HCT116 (cell line): ENCODE data around the gene OLFML2A. TPM values are rescaled to one million over a fixed set of nuclear protein-coding genes. Genes with fewer than 3 reads are reported as not detected.

Experiments
- ATAC-seq: fragments of 200-7000 bp; cut with Tn5 transposase; 2 replicates; pipeline ENCODE4 v1.9.1; 2020; ENCODE audit warnings: mild to moderate bottlenecking, moderate library complexity
- BruUV-seq: library from RNA; stranded (reverse); fragments of 400-500 nt; replicated peaks from 2 replicates; lab custom pipeline; 2021; lab: Mats Ljungman, UMichigan
- CTCF ChIA-PET: fragments of 300-600 bp; sonication (Branson Sonifier 250); formaldehyde crosslinking; loops from one replicate; lab custom pipeline; 2021; ENCODE audit warnings: antibody characterized with exemption; lab: Charles Lee
- POLR2A ChIA-PET: fragments of 300-600, 350-600 bp; sonication (Branson Sonifier 250); formaldehyde crosslinking; loops from one replicate; lab custom pipeline; 2021; ENCODE audit warnings: antibody characterized with exemption; lab: Charles Lee
- RAD21 ChIA-PET, 2 experiments: fragments of 300-600 bp; sonication (Branson Sonifier 250); formaldehyde crosslinking; loops; one replicate each; lab custom pipeline; 2023; ENCODE audit warnings: low total read pairs in 2 of 2; ENCODE audit not compliant: uncharacterized antibody in 2 of 2, unreplicated experiment in 2 of 2, low non-redundant PET in 1 of 2; lab: Charles Lee
- DNase-seq: peaks from one replicate; pipeline ENCODE4 v3.0.0-alpha.2; 2010; ENCODE audit warnings: low read depth, low spot score
- H2AFZ ChIP-seq: fragments of 200-600 bp; shearing (Covaris generic), sonication (generic); 2 replicates; pipeline ENCODE4 v1.6.1; 2017; ENCODE audit warnings: low read depth, mixed run types, mixed read lengths, antibody characterized with exemption, low read length; ENCODE audit not compliant: poor library complexity, severe bottlenecking
- H3K27ac ChIP-seq: 2 replicates; pipeline ENCODE4 v1.5.1; 2012; ENCODE audit warnings: low read depth, low read length
- H3K27me3 ChIP-seq: fragments of 200-600 bp; sonication (generic); 2 replicates; pipeline ENCODE4 v1.6.1; 2016; ENCODE audit warnings: mixed run types, low read length, mixed read lengths; ENCODE audit not compliant: insufficient read depth
- H3K36me3 ChIP-seq, 2 experiments: fragments of 200-500 bp in 1 of 2; fragments of 200-600 bp in 1 of 2; sonication (Bioruptor generic) in 1 of 2; sonication (generic) in 1 of 2; 2 replicates each; pipeline versions ENCODE4 v1.5.1 to v1.6.1; 2014 to 2016; ENCODE audit warnings: low read length in 2 of 2, inconsistent platforms in 1 of 2, mixed read lengths in 1 of 2, mixed run types in 1 of 2; ENCODE audit not compliant: insufficient read depth in 2 of 2, control insufficient read depth in 1 of 2
- H3K4me1 ChIP-seq, 2 experiments: fragments of 200-600 bp in 1 of 2; sonication (generic) in 1 of 2; 2 replicates each; pipeline versions ENCODE4 v1.5.1 to v1.6.1; 2012 to 2017; ENCODE audit warnings: low read length in 2 of 2, inconsistent platforms in 1 of 2, mild to moderate bottlenecking in 1 of 2, mixed read lengths in 1 of 2, mixed run types in 1 of 2, moderate library complexity in 1 of 2; ENCODE audit not compliant: insufficient read depth in 2 of 2, control insufficient read depth in 1 of 2
- H3K4me2 ChIP-seq: fragments of 200-600 bp; sonication (generic); 2 replicates; pipeline ENCODE4 v1.6.1; 2017; ENCODE audit warnings: mixed run types, low read length, mixed read lengths
- H3K4me3 ChIP-seq, 2 experiments: fragments of 200-600 bp in 1 of 2; sonication (generic) in 1 of 2; replicated peaks in 1 of 2; 2 replicates each; pipeline ENCODE4 v1.5.1; 2011 to 2016; ENCODE audit warnings: low read length in 2 of 2, control low read depth in 1 of 2, low read depth in 1 of 2, mild to moderate bottlenecking in 1 of 2, mixed read lengths in 1 of 2, mixed run types in 1 of 2
- H3K79me2 ChIP-seq: fragments of 200-600 bp; sonication (generic); 2 replicates; pipeline ENCODE4 v1.6.1; 2017; ENCODE audit warnings: mild to moderate bottlenecking, mixed run types, low read length, moderate library complexity, mixed read lengths; ENCODE audit not compliant: insufficient read depth
- H3K9ac ChIP-seq: fragments of 200-600 bp; sonication (generic); 2 replicates; pipeline ENCODE4 v1.6.1; 2016; ENCODE audit warnings: low read length, mixed read lengths
- H3K9me2 ChIP-seq: fragments of 200-600 bp; sonication (generic), shearing (Covaris generic); 2 replicates; pipeline ENCODE4 v1.6.1; 2017; ENCODE audit warnings: mixed run types, mild to moderate bottlenecking, moderate library complexity; ENCODE audit not compliant: insufficient read depth
- H3K9me3 ChIP-seq, 2 experiments: fragments of 200-500 bp in 1 of 2; fragments of 200-600 bp in 1 of 2; sonication (Bioruptor generic) in 1 of 2; sonication (generic) in 1 of 2; 2 replicates each; pipeline ENCODE4 v1.6.1; 2014 to 2017; ENCODE audit warnings: low read length in 2 of 2, mixed read lengths in 2 of 2, inconsistent platforms in 1 of 2, low read depth in 1 of 2, mild to moderate bottlenecking in 1 of 2, mixed run types in 1 of 2, moderate library complexity in 1 of 2; ENCODE audit not compliant: control insufficient read depth in 1 of 2, insufficient read depth in 1 of 2
- H4K20me1 ChIP-seq: fragments of 200-600 bp; sonication (generic), shearing (Covaris generic); 2 replicates; pipeline ENCODE4 v1.6.1; 2017; ENCODE audit warnings: mixed run types, mild to moderate bottlenecking, moderate library complexity; ENCODE audit not compliant: insufficient read depth
- CBX3 ChIP-seq: IDR thresholded peaks from 2 replicates; pipeline ENCODE4 v1.6.1; 2012; ENCODE audit warnings: low read depth
- CEBPB ChIP-seq: IDR thresholded peaks from 2 replicates; pipeline ENCODE4 v1.6.1; 2012; ENCODE audit warnings: low read depth
- EZH2phosphoT487 ChIP-seq: fragments of 200-600 bp; IDR thresholded peaks from 2 replicates; pipeline ENCODE4 v1.6.1; 2018; ENCODE audit warnings: antibody characterized with exemption, borderline replicate concordance
- JUND ChIP-seq: IDR thresholded peaks from 2 replicates; pipeline ENCODE4 v1.6.1; 2012
- MAX ChIP-seq: IDR thresholded peaks from 2 replicates; pipeline ENCODE4 v1.6.1; 2012
- POLR2A ChIP-seq: IDR thresholded peaks from 2 replicates; pipeline ENCODE4 v1.7.0; 2011; ENCODE audit warnings: borderline replicate concordance; ENCODE audit not compliant: insufficient read depth, insufficient read length; ENCODE audit errors: extremely low read depth
- RAD21 ChIP-seq: IDR thresholded peaks from 2 replicates; pipeline ENCODE4 v1.6.1; 2012; ENCODE audit warnings: low read depth, mild to moderate bottlenecking
- SP1 ChIP-seq: IDR thresholded peaks from 2 replicates; pipeline ENCODE4 v1.6.1; 2012; ENCODE audit warnings: low read depth
- SRF ChIP-seq: IDR thresholded peaks from 2 replicates; pipeline ENCODE4 v1.6.1; 2012; ENCODE audit warnings: low read depth
- TCF7L2 ChIP-seq: IDR thresholded peaks from 2 replicates; pipeline ENCODE4 v1.7.0; 2011; ENCODE audit warnings: borderline replicate concordance, inconsistent platforms; ENCODE audit not compliant: insufficient read depth, insufficient read length; ENCODE audit errors: extremely low read depth
- YY1 ChIP-seq: IDR thresholded peaks from 2 replicates; pipeline ENCODE4 v1.6.1; 2011; ENCODE audit warnings: low read length, low read depth, moderate library complexity, mild to moderate bottlenecking; ENCODE audit not compliant: insufficient replicate concordance; ENCODE audit errors: extremely low read depth
- ZFX ChIP-seq: fragments of 450-650 bp; IDR thresholded peaks from 2 replicates; pipeline ENCODE4 v1.6.1; 2017
- ZNF274 ChIP-seq: fragments of 200-500 bp; sonication (Bioruptor generic); IDR thresholded peaks from 2 replicates; pipeline ENCODE4 v1.6.1; 2014; ENCODE audit warnings: mild to moderate bottlenecking, low read depth, low read length, inconsistent platforms
- intact Hi-C: fragments of 100-400 bp; cut with micrococcal nuclease; formaldehyde crosslinking; loops from 2 replicates; pipeline ENCODE4 v1.10.0; 2022
- total RNA-seq: library from RNA; stranded (reverse); gene quantifications from one replicate; pipeline ENCODE4 v1.2.1, GENCODE V29; 2021; ENCODE audit not compliant: unreplicated experiment

OLFML2A gene
- total RNA-seq, 1 experiment from 2014 or later, result 6.3 TPM

- intact Hi-C loops, result loop anchor here (10.0 kb wide), 1 partner anchor 346 kb away; the partner anchor contains the start of gene PSMB7
- TF ChIP-seq ZNF274 (no peak), EZH2phosphoT487 (no peak), CEBPB (no peak), TCF7L2 (no peak), RAD21 (no peak)
- ChIA-PET RAD21 (interaction anchor here in 1 of 2 experiments (0.6 kb wide), 1 partner anchor 9 kb away, joined by 3 read pairs; no protein-coding TSS in a partner anchor), CTCF (interaction anchor here (0.6 to 1.1 kb wide), 2 partner anchors 9 to 49 kb away, joined by 3 read pairs; no protein-coding TSS in a partner anchor), POLR2A (no interaction called here)
- DNase-seq, result no peak
- Histone ChIP-seq H3K27me3 (no peaks in the 10 kb centered on the region), H4K20me1 (peaks cover 15% of the 10 kb centered on the region; the same call in 1 of the 2 replicates), H3K9me2 (no peaks in the 10 kb centered on the region), H3K4me2 (no peak overlapping the region), H3K9ac (no peak overlapping the region), H3K9me3 (no peaks in the 10 kb centered on the region), H3K4me3 (no peak overlapping the region), H3K36me3 (no peaks in the 10 kb centered on the region), H3K4me1 (peaks cover 3 to 17% of the 10 kb centered on the region in 2 experiments; a peak in 3 of 4 replicates), H3K79me2 (peaks cover 93% of the 10 kb centered on the region), H3K27ac (no peak overlapping the region), H2AFZ (no peak overlapping the region)
- no peak for ATAC-seq
- BruUV-seq, result no TSS peak
Measured at GRCh38 chr9:124761196-124761595, 15.7 kb upstream of the OLFML2A start.

GRCh38 chr9:124761710-124762109, 15.2 kb upstream of the OLFML2A start:
- TF ChIP-seq SP1 (no peak), EZH2phosphoT487 (no peak), YY1 (no peak), SRF (no peak), MAX (no peak), RAD21 (no peak), CBX3 (no peak), POLR2A (no peak), ZFX (no peak), JUND (no peak), CEBPB (no peak)
- BruUV-seq, result no TSS peak
- DNase-seq (no peak), ATAC-seq (no peak)
- Histone ChIP-seq H3K27ac (no peak overlapping the region), H4K20me1 (peaks cover 20% of the 10 kb centered on the region; the same call in 1 of the 2 replicates), H3K4me3 (no peak overlapping the region), H3K36me3 (no peaks in the 10 kb centered on the region), H3K9ac (no peak overlapping the region), H3K9me3 (no peaks in the 10 kb centered on the region), H3K4me2 (no peak overlapping the region), H2AFZ (no peak overlapping the region), H3K27me3 (no peaks in the 10 kb centered on the region), H3K79me2 (peaks cover 93% of the 10 kb centered on the region), H3K4me1 (peaks cover 3 to 17% of the 10 kb centered on the region in 2 experiments; a peak in 3 of 4 replicates), H3K9me2 (no peaks in the 10 kb centered on the region)
- POLR2A ChIA-PET, result no interaction called here
- RAD21 ChIA-PET, result interaction anchor here in 1 of 2 experiments (0.6 kb wide), 1 partner anchor 8 kb away, joined by 3 read pairs; no protein-coding TSS in a partner anchor
- intact Hi-C loops, result loop anchor here (2.0 to 10.0 kb wide), 2 partner anchors 49 to 347 kb away; partner anchors contain the start of gene PSMB7
- CTCF ChIA-PET, result interaction anchor here (1.1 kb wide), 1 partner anchor 50 kb away, joined by 3 read pairs; no protein-coding TSS in a partner anchor
